NCI-H82 treated with DMSO at 0.1 percent for 48 hours (cell line): ENCODE data around the gene ZNF343.
"Not testable (repeated sequence)": the region's sequence is repeated elsewhere in the genome, so short reads cannot be mapped to it uniquely, and the experiment has no call there.

Experiments
- DNase-seq: peaks from one replicate; lab custom pipeline; 2025; ENCODE audit not compliant: unreplicated experiment; lab: John Stamatoyannopoulos, UW

ZNF343 gene

GRCh38 chr20:2521369-2522305, 12.9 kb upstream of the ZNF343 start:
- DNase-seq = no peak

- DNase-seq = no peak
Measured at GRCh38 chr20:2520617-2521016, 11.9 kb upstream of the ZNF343 start.

- no peak for DNase-seq
Measured at GRCh38 chr20:2519115-2519809, 10.5 kb upstream of the ZNF343 start.

- no peak for DNase-seq
Measured at GRCh38 chr20:2518558-2518957, 9.8 kb upstream of the ZNF343 start.

- DNase-seq = no peak
Measured at GRCh38 chr20:2518096-2518495, 9.4 kb upstream of the ZNF343 start.

GRCh38 chr20:2516399-2516798, 7.7 kb upstream of the ZNF343 start:
- no peak for DNase-seq

GRCh38 chr20:2515203-2515602, 6.5 kb upstream of the ZNF343 start:
- DNase-seq = no peak

- DNase-seq = no peak
Measured at GRCh38 chr20:2509794-2510193, 1.1 kb upstream of the ZNF343 start.

GRCh38 chr20:2509468-2509781, 710 bp upstream of the ZNF343 start:
- no peak for DNase-seq

- DNase-seq = no peak
Measured at GRCh38 chr20:2507875-2508630, 662 bp downstream of the ZNF343 start.

- no peak for DNase-seq
Measured at GRCh38 chr20:2507464-2507863, 1.3 kb downstream of the ZNF343 start.

GRCh38 chr20:2506426-2506825, 2.3 kb downstream of the ZNF343 start:
- DNase-seq = not testable (repeated sequence)

GRCh38 chr20:2504803-2505202, 3.9 kb downstream of the ZNF343 start:
- not testable (repeated sequence) for DNase-seq

GRCh38 chr20:2502808-2503384, 5.8 kb downstream of the ZNF343 start:
- DNase-seq = not testable (repeated sequence)

GRCh38 chr20:2485661-2486060, 23.1 kb downstream of the ZNF343 start:
- no peak for DNase-seq

GRCh38 chr20:2485080-2485479, 23.6 kb downstream of the ZNF343 start:
- no peak for DNase-seq

GRCh38 chr20:2483504-2483903, 25.2 kb downstream of the ZNF343 start:
- DNase-seq = no peak

- DNase-seq = no peak
Measured at GRCh38 chr20:2480381-2480780, 28.3 kb downstream of the ZNF343 start.

- no peak for DNase-seq
Measured at GRCh38 chr20:2476742-2477615, 31.7 kb downstream of the ZNF343 start.
